Nephron progenitor cell (in vitro differentiated cells): Measurements from ENCODE around the gene RAB8A.

Experiments used
- DNase-seq: peaks from one replicate; pipeline ENCODE4 v3.0.0; 2021
- H3K27ac Mint-ChIP-seq: 2 replicates; pipeline ENCODE4 v1.8.0; 2021; ENCODE audit warnings: mild to moderate bottlenecking, moderate library complexity, mixed read lengths
- H3K27me3 Mint-ChIP-seq: 2 replicates; pipeline ENCODE4 v1.8.0; 2021; ENCODE audit warnings: mild to moderate bottlenecking, low read depth, mixed read lengths; ENCODE audit not compliant: poor library complexity
- H3K36me3 Mint-ChIP-seq: 2 replicates; pipeline ENCODE4 v1.8.0; 2021; ENCODE audit warnings: low read depth, mixed read lengths
- H3K4me1 Mint-ChIP-seq: 2 replicates; pipeline ENCODE4 v1.8.0; 2021; ENCODE audit warnings: mixed read lengths
- H3K4me3 Mint-ChIP-seq: 2 replicates; pipeline ENCODE4 v1.8.0; 2021; ENCODE audit warnings: mild to moderate bottlenecking, moderate library complexity, mixed read lengths
- H3K9me3 Mint-ChIP-seq: 2 replicates; pipeline ENCODE4 v1.8.0; 2021; ENCODE audit warnings: mild to moderate bottlenecking, moderate library complexity, mixed read lengths
- CTCF ChIP-seq: fragments of 200-600 bp; sonication (generic); IDR thresholded peaks from 2 replicates; pipeline ENCODE4 v1.5.0; 2021; ENCODE audit warnings: antibody characterized with exemption

RAB8A gene

GRCh38 chr19:16180611-16181010 is 68.9 kb downstream of the RAB8A start:
- H3K36me3 Mint-ChIP-seq, result peaks cover 4% of the 10 kb centered on the region
- H3K9me3 Mint-ChIP-seq, result no peaks in the 10 kb centered on the region
- H3K4me1 Mint-ChIP-seq, result peaks cover 7% of the 10 kb centered on the region
- TF ChIP-seq CTCF, result no peak
- no peak for DNase-seq
- peaks cover 55% of the 10 kb centered on the region for H3K27me3 Mint-ChIP-seq
- H3K4me3 Mint-ChIP-seq, result no peak overlapping the region
- H3K27ac Mint-ChIP-seq, result no peak overlapping the region
